Right lobe of liver (tissue), 4 donors: ENCODE measurements around the gene HOXB4.

Experiments
- POLR2A ChIP-seq: fragments of 450-650 bp; IDR thresholded peaks from one replicate; pipeline ENCODE4 v1.6.1; 2017; ENCODE audit warnings: antibody characterized with exemption, mild to moderate bottlenecking
- TF ChIP-seq, protein P1 (sequence below), 4 donors: fragments of 200-600 bp in 3 of 4; fragments of 450-650 bp in 1 of 4; IDR thresholded peaks; one replicate each; pipeline versions ENCODE4 v1.5.1 to v1.8.0; 2016 to 2022; ENCODE audit warnings: antibody characterized with exemption in 4 of 4, mild to moderate bottlenecking in 2 of 4
- donor health status: DM: no; HTN: no; CAD: no.
- donor health status: DM: no; HTN: no; CAD: no.
- donor health status: DM: no; HTN: yes; CAD: no.

DNA sequence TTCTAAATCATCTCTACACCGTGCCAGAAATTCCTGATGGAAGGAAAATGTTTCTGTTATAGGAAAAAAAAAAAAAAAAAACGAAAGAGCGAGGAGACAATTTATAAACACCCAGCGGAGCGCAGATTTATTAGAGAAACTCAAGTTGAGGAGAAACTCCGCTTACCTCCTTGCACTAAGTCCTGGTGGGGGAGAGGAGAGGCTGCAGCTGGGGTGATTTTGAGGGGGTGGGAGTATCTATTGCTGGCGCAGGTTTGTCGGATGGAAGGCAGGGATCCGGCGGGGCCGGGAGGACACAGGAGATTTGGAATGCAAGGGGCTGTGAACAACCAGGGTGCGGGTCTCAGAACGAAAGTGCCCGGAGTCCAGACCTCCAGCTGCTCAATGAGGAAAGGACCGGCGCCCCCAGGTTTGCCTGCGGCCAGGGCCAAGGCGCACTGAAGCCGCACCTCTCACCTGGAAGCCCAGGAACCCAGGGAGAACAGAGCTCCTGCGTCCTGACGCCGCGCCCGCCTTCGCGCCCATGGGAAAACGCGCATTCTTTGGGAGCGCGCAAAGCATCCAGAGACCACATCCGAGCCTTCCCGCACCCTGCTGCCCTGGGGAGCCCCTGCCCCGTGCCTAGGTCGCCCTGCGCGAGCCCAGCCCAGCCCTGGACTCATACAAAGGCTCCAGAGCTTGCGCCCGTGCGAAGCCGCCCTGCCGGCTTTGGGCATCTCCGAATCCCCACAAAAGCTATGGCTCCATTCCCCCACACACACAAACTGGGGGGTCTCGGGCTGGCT is 39.5 kb upstream of the HOXB4 start:
- TF ChIP-seq, protein P1, sequence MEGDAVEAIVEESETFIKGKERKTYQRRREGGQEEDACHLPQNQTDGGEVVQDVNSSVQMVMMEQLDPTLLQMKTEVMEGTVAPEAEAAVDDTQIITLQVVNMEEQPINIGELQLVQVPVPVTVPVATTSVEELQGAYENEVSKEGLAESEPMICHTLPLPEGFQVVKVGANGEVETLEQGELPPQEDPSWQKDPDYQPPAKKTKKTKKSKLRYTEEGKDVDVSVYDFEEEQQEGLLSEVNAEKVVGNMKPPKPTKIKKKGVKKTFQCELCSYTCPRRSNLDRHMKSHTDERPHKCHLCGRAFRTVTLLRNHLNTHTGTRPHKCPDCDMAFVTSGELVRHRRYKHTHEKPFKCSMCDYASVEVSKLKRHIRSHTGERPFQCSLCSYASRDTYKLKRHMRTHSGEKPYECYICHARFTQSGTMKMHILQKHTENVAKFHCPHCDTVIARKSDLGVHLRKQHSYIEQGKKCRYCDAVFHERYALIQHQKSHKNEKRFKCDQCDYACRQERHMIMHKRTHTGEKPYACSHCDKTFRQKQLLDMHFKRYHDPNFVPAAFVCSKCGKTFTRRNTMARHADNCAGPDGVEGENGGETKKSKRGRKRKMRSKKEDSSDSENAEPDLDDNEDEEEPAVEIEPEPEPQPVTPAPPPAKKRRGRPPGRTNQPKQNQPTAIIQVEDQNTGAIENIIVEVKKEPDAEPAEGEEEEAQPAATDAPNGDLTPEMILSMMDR (IDR thresholded peaks at IDR 0.05) = no peak
- TF ChIP-seq POLR2A = no peak
